GM21360 (cell line): Measurements from ENCODE around the gene NODAL.

Experiments used
- ATAC-seq: cut with Tn5 transposase; IDR thresholded peaks from one replicate; pipeline ENCODE4 v1.9.1; 2021; ENCODE audit warnings: mild to moderate bottlenecking, moderate library complexity; ENCODE audit not compliant: unreplicated experiment

The NODAL gene

GRCh38 chr10:70433581-70434280 lies 7.8 kb downstream of the NODAL start:
- no peak for ATAC-seq

DNA sequence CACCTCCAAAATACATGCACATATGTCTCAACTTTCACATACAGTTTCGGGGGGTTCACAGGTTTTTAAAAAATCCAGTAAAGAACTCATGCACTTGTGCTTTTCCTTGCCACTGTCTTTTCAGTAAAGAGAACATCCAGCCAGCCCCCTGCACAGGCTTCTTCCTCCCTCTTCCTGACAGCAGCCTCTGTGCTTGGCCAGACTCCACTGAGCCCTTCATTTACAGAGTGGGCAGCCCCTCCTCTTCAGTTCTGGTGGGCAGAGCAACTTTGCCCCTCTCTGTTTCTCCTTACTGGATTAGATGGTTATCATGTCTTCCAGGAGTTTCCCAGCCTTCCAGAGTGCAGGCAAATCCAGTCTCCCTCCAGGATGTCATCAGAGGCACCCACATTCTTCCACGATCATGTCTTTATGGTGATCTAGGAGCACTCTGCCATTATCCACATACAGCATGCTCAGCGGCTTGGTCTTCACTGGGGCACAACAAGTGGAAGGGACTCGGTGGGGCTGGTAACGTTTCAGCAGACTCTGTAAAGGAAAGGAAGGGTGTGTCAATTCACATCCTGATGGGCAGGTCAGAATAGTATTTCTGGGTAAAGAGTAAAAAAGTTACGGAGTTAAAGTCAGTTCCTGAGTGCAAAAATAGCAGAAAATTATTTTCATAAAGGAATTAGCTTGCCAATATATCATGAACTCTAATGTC lies 8.8 kb downstream of the NODAL start:
- ATAC-seq = no peak

- ATAC-seq = no peak
Observed at GRCh38 chr10:70432101-70432500, 9.4 kb downstream of the NODAL start.

GRCh38 chr10:70430493-70431445 lies 10.7 kb downstream of the NODAL start:
- no peak for ATAC-seq

GRCh38 chr10:70426823-70427222 lies 14.7 kb downstream of the NODAL start:
- ATAC-seq = no peak

DNA sequence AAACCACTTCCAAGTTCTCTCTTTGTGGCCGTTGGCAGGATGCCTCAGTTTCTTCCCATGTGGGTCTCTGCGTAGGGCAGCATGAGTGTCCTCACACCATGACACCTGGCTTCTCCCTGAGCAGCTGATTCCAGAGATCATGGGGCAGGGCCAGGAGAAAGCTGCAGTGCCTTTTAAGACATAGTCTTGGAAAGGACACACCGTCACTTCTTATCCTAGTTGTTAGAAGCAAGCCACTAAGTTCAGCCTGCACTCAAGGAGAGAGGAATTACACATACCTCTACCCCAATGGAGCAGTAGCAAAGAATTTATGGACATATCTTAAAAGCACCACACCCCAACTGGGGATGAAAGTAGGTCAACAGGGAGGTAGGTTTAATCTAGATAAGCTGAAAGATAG lies 16.4 kb downstream of the NODAL start:
- no peak for ATAC-seq

GRCh38 chr10:70424320-70424719 lies 17.2 kb downstream of the NODAL start:
- ATAC-seq = no peak

GRCh38 chr10:70418713-70419112 lies 22.8 kb downstream of the NODAL start:
- no peak for ATAC-seq

DNA sequence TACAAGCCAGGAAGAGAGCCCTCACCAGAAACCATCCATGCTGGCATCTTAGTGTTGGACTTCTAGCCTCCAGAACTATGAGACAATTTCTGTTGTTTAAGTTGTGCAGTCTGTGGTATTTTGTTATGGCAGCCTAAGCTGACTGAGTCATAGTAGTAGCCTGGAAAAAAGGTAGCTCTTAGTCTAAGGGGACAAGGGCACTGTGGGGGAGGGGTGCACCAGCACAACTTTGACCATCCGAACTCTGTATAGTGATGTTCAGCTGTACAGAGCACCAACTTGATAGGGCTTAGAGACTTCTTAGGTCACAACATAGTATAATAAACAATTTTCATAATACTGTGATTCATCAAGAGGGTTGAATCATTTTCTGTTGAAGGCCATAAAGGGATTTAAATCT lies 23.3 kb downstream of the NODAL start:
- no peak for ATAC-seq

DNA sequence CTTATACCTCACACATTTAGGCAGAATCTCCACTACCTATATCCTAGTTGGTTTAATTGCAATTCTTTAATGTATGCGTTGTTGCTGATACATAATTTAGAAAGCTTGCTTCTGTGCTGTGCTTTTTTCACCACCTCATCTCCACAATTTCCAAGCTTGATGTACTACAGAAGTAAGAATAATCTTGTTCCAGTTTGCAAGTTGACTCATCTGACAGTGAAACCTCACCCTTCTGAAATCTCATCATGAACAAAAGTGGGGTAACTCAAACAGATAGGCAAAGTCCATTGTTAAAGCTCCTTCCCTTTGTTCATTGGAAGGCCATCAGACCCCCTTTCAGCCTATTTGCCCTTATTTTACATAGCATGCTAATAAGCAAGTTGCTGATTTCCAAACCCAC lies 23.9 kb downstream of the NODAL start:
- no peak for ATAC-seq

GRCh38 chr10:70412356-70412755 lies 29.1 kb downstream of the NODAL start:
- no peak for ATAC-seq

- no peak for ATAC-seq
Observed at GRCh38 chr10:70410608-70411007, 30.9 kb downstream of the NODAL start.

GRCh38 chr10:70409772-70410171 lies 31.7 kb downstream of the NODAL start:
- ATAC-seq = no peak

- ATAC-seq = no peak
Observed at GRCh38 chr10:70405037-70405824, 36.2 kb downstream of the NODAL start.

DNA sequence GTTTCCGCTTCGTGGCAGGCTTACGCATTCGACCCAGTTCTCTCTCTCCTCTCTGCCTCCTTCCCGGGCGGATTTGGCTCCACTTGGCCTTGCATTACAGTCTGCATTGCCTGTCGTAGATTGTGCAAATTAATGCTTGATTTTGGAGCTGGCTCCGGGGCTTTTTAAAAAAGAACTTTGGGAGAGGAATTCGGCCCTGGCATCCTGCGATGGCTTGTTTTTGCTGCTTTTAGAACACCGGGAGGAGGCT lies 36.8 kb downstream of the NODAL start:
- no peak for ATAC-seq

DNA sequence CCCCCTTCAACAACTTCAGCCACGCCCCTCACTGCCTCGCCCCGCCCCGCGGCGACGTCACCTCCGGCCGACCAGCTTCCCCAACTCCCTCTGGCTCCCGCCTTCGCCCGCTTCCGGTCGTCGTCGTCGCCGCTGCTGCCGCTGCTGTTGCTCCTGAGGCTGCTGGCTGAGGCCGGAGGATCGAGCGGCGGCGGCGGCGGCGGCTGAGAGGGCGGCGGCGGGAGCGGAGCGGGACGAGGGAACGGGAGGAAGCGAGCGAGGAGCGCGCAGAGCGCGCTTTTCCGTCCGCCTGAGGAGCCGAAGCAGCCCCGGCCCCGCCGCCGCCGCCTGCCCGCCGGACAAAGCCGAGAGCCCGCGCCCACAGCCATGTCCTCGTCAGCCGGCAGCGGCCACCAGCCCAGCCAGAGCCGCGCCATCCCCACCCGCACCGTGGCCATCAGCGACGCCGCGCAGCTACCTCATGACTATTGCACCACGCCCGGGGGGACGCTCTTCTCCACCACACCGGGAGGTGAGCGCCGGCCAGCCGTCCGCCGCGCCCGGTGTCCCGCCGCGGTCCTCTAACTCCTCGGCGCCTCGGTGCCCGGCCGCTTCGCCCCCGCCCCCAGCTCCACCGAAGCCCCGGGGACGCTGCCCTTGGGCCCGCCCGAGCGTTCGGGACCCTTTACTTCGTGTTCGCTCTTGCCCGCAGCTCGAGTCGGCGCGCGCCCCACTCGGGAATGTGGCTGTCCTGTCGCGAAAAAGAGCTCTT lies 37.3 kb downstream of the NODAL start, which contains the start of gene EIF4EBP2:
EIF4EBP2 (plus strand) TSS at position 110 of the 751 bp plus-strand sequence; CDS start at position 367, 257 bp downstream.
- peak; percentile 77 for ATAC-seq

DNA sequence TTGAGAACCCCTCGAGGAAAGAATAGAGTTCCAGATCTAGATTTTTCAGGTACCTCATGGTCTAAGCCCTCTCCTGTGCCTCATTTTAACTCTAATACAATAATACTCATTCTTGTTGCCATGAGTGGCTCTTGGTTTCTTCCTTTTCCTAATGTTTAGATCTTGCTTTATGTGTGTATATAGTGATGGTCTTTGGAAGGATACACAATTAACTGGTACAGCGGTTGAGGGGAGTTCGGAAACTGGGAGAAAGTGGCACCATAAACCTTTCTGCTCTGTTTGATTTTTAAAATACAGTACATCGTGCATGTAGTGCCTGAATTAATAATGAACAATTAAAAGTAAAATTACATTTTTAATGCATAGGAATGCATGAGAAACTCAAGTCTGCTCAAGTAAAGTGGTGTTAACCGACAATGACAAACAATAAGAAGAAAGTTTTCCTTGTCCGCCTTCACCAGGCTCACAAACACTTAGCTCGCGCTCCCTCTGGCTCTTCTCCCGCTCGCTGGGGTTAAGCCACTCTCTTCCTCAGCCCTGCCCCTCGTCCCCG lies 37.9 kb downstream of the NODAL start:
- ATAC-seq = no peak

- ATAC-seq = no peak
Observed at GRCh38 chr10:70399177-70399576, 42.3 kb downstream of the NODAL start.

- no peak for ATAC-seq
Observed at GRCh38 chr10:70396140-70396539, 45.3 kb downstream of the NODAL start.

- ATAC-seq = no peak
Observed at GRCh38 chr10:70391654-70392053, 49.8 kb downstream of the NODAL start.
